HUDEP-2 (cell line): ENCODE measurements around the gene CTNNBL1.
"Not testable (repeated sequence)": the region's sequence is repeated elsewhere in the genome, so short reads cannot be mapped to it uniquely, and the experiment has no call there.

Source experiments
- DNase-seq, 76 experiments: peaks; one replicate each; lab custom pipeline; 2025; ENCODE audit not compliant: unreplicated experiment in 76 of 76; lab: John Stamatoyannopoulos, UW

The CTNNBL1 gene

GRCh38 chr20:37693635-37694626 is at the start of gene CTNNBL1:
TSS of gene CTNNBL1 (plus strand) at chr20:37694030. CDS start at chr20:37694123, 93 bp downstream.
- peak in 75 of 76 experiments; percentile 33 to 98 (median 93) for DNase-seq

- no peak for DNase-seq
Measured at GRCh38 chr20:37644605-37645004, 49.2 kb upstream of the CTNNBL1 start.

- DNase-seq: no peak
Measured at GRCh38 chr20:37647946-37648345, 45.9 kb upstream of the CTNNBL1 start.

- no peak for DNase-seq
Measured at GRCh38 chr20:37649017-37649416, 44.8 kb upstream of the CTNNBL1 start.

- no peak for DNase-seq
Measured at GRCh38 chr20:37649676-37650370, 44.0 kb upstream of the CTNNBL1 start.

- no peak for DNase-seq
Measured at GRCh38 chr20:37650661-37651060, 43.2 kb upstream of the CTNNBL1 start.

GRCh38 chr20:37651932-37652331 is 41.9 kb upstream of the CTNNBL1 start:
- DNase-seq: peak in 70 of 76 experiments; percentile 10 to 78 (median 54)

- DNase-seq: no peak
Measured at GRCh38 chr20:37656945-37657344, 36.9 kb upstream of the CTNNBL1 start.

- no peak for DNase-seq
Measured at GRCh38 chr20:37657924-37658804, 35.7 kb upstream of the CTNNBL1 start.

GRCh38 chr20:37661519-37661918 is 32.3 kb upstream of the CTNNBL1 start:
- DNase-seq: no peak

GRCh38 chr20:37662308-37662707 is 31.5 kb upstream of the CTNNBL1 start:
- DNase-seq: no peak

GRCh38 chr20:37664595-37664994 is 29.2 kb upstream of the CTNNBL1 start:
- DNase-seq: not testable (repeated sequence)

GRCh38 chr20:37668166-37668565 is 25.7 kb upstream of the CTNNBL1 start:
- DNase-seq: no peak

GRCh38 chr20:37669062-37669772 is 24.6 kb upstream of the CTNNBL1 start:
- DNase-seq: no peak

GRCh38 chr20:37669773-37670236 is 24.0 kb upstream of the CTNNBL1 start:
- DNase-seq: no peak

GRCh38 chr20:37670351-37670791 is 23.5 kb upstream of the CTNNBL1 start:
- no peak for DNase-seq

- no peak for DNase-seq
Measured at GRCh38 chr20:37672143-37672542, 21.7 kb upstream of the CTNNBL1 start.

- DNase-seq: no peak
Measured at GRCh38 chr20:37673444-37673843, 20.4 kb upstream of the CTNNBL1 start.

- no peak for DNase-seq
Measured at GRCh38 chr20:37676440-37676839, 17.4 kb upstream of the CTNNBL1 start.
